RWPE2 (cell line): ENCODE data around the gene PLGRKT.
"Not testable (repeated sequence)": the region's sequence is repeated elsewhere in the genome, so short reads cannot be mapped to it uniquely, and the experiment has no call there.

ENCODE experiments used
- ATAC-seq: fragments of 200-7000 bp; cut with Tn5 transposase; 3 replicates; pipeline ENCODE4 v1.9.1; 2021; ENCODE audit warnings: low read depth
- DNase-seq: peaks from one replicate; pipeline ENCODE4 v3.0.0-alpha.2; 2020; ENCODE audit warnings: low spot score
- H3K27ac ChIP-seq: fragments of 450-650 bp; 2 replicates; pipeline ENCODE4 v1.5.1; 2017; ENCODE audit warnings: mild to moderate bottlenecking; ENCODE audit not compliant: poor library complexity, severe bottlenecking
- H3K27me3 ChIP-seq: fragments of 250-450 bp; sonication (Bioruptor Pico); 2 replicates; pipeline ENCODE4 v1.5.1; 2021; ENCODE audit warnings: mild to moderate bottlenecking, moderate library complexity; ENCODE audit not compliant: insufficient read depth, poor library complexity, severe bottlenecking
- H3K36me3 ChIP-seq: fragments of 250-450 bp; sonication (Bioruptor Pico); 2 replicates; pipeline ENCODE4 v1.5.1; 2020; ENCODE audit warnings: low read depth, mild to moderate bottlenecking, moderate library complexity
- H3K4me1 ChIP-seq: fragments of 250-450 bp; sonication (Bioruptor Pico); 2 replicates; pipeline ENCODE4 v1.5.1; 2021; ENCODE audit warnings: mild to moderate bottlenecking, moderate library complexity; ENCODE audit not compliant: insufficient read depth, poor library complexity, severe bottlenecking
- H3K4me3 ChIP-seq: fragments of 250-450 bp; sonication (Bioruptor Pico); 2 replicates; pipeline ENCODE4 v1.5.1; 2021; ENCODE audit warnings: mild to moderate bottlenecking, moderate library complexity; ENCODE audit not compliant: severe bottlenecking
- H3K9me3 ChIP-seq: fragments of 250-450 bp; sonication (Bioruptor Pico); 2 replicates; pipeline ENCODE4 v1.5.1; 2021; ENCODE audit warnings: mild to moderate bottlenecking, moderate library complexity; ENCODE audit not compliant: severe bottlenecking
- TF ChIP-seq, protein P1 (sequence below): fragments of 450-650 bp; IDR thresholded peaks from one replicate; pipeline ENCODE4 v1.5.1; 2017; ENCODE audit warnings: mild to moderate bottlenecking, moderate library complexity; ENCODE audit not compliant: poor library complexity, severe bottlenecking

The PLGRKT gene

GRCh38 chr9:5482194-5482593 lies 44.5 kb upstream of the PLGRKT start:
- Histone ChIP-seq H3K9me3 (no peaks in the 10 kb centered on the region), H3K4me1 (no peaks in the 10 kb centered on the region), H3K27me3 (no peaks in the 10 kb centered on the region), H3K27ac (no peak overlapping the region), H3K4me3 (no peak overlapping the region), H3K36me3 (no peaks in the 10 kb centered on the region)
- ATAC-seq = no peak
- TF ChIP-seq, protein P1, sequence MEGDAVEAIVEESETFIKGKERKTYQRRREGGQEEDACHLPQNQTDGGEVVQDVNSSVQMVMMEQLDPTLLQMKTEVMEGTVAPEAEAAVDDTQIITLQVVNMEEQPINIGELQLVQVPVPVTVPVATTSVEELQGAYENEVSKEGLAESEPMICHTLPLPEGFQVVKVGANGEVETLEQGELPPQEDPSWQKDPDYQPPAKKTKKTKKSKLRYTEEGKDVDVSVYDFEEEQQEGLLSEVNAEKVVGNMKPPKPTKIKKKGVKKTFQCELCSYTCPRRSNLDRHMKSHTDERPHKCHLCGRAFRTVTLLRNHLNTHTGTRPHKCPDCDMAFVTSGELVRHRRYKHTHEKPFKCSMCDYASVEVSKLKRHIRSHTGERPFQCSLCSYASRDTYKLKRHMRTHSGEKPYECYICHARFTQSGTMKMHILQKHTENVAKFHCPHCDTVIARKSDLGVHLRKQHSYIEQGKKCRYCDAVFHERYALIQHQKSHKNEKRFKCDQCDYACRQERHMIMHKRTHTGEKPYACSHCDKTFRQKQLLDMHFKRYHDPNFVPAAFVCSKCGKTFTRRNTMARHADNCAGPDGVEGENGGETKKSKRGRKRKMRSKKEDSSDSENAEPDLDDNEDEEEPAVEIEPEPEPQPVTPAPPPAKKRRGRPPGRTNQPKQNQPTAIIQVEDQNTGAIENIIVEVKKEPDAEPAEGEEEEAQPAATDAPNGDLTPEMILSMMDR = no peak
- DNase-seq = no peak

DNA sequence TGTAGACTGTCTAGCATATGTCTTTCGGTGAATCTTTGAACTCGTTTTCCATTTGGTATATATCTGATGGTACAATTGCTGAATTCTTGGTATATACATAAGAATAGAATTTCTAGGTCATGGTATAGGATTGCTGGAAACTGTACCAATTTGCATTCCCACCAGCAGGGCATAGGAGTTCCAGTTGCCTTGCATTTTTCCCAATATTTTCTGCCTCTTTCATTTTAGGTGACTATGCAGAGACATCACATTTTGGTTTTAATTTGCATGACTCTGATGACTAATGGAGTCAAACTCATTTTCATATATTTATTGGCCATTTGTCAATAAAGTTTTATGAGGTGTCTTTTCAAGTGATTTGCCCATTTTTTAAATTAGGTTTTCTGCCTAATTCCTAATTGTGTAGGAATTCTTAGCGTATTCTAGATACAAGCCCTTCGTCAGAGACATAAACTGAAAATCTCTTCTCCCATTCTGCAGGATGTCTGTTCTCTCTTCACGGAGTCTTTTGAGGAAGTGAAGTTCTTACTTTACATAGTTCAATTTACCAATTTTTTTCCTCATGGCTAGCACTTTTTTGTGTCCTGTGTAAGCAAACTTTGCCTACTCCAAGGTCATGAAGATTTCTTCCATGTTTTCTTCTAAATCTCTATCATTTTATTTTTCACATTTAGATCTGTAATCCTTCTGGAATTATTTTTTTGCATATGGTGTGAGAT lies 43.8 kb upstream of the PLGRKT start:
- H3K27ac ChIP-seq = no peak overlapping the region
- no peak overlapping the region for H3K4me3 ChIP-seq
- no peaks in the 10 kb centered on the region for H3K27me3 ChIP-seq
- no peaks in the 10 kb centered on the region for H3K36me3 ChIP-seq
- DNase-seq (no peak), ATAC-seq (no peak; the same call in 2 of the 3 replicates)
- H3K9me3 ChIP-seq = no peaks in the 10 kb centered on the region
- H3K4me1 ChIP-seq = no peaks in the 10 kb centered on the region
- TF ChIP-seq, protein P1 = peak; percentile 7

GRCh38 chr9:5480919-5481318 lies 43.2 kb upstream of the PLGRKT start:
- DNase-seq (no peak), ATAC-seq (no peak)
- no peaks in the 10 kb centered on the region for H3K9me3 ChIP-seq
- H3K36me3 ChIP-seq = no peaks in the 10 kb centered on the region
- no peak overlapping the region for H3K27ac ChIP-seq
- TF ChIP-seq, protein P1 = no peak
- no peaks in the 10 kb centered on the region for H3K4me1 ChIP-seq
- H3K4me3 ChIP-seq = no peak overlapping the region
- H3K27me3 ChIP-seq = no peaks in the 10 kb centered on the region

GRCh38 chr9:5479994-5480694 lies 42.4 kb upstream of the PLGRKT start:
- no peaks in the 10 kb centered on the region for H3K36me3 ChIP-seq
- no peak overlapping the region for H3K4me3 ChIP-seq
- no peaks in the 10 kb centered on the region for H3K4me1 ChIP-seq
- no peaks in the 10 kb centered on the region for H3K27me3 ChIP-seq
- TF ChIP-seq, protein P1 = no peak
- no peak overlapping the region for H3K27ac ChIP-seq
- H3K9me3 ChIP-seq = no peaks in the 10 kb centered on the region
- DNase-seq (no peak), ATAC-seq (no peak)

DNA sequence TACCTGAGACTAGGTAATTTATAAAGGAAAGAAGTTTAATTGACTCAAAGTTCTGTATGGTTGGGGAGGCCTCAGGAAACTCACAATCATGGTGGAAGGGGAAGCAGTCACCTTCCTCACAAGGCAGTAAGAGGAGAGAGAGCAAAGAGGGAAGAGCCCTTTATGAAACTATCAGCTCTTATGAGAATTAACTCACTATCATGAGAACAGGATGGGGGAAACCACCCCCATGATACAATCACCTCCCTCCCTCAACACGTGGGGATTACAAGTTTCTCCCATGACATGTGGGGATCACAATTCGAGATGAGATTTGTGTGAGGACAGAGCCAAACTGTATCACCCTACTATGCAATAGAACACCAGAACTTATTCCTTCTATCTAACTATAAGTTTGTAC lies 40.5 kb upstream of the PLGRKT start:
- TF ChIP-seq, protein P1 = no peak
- no peak overlapping the region for H3K27ac ChIP-seq
- no peak for DNase-seq
- no peaks in the 10 kb centered on the region for H3K36me3 ChIP-seq
- H3K27me3 ChIP-seq = no peaks in the 10 kb centered on the region
- H3K4me1 ChIP-seq = no peaks in the 10 kb centered on the region
- no peaks in the 10 kb centered on the region for H3K9me3 ChIP-seq
- H3K4me3 ChIP-seq = no peak overlapping the region
- no peak for ATAC-seq

GRCh38 chr9:5475611-5476010 lies 37.9 kb upstream of the PLGRKT start:
- ATAC-seq, DNase-seq, H3K36me3 ChIP-seq, H3K27me3 ChIP-seq, H3K9me3 ChIP-seq, H3K4me3 ChIP-seq, H3K4me1 ChIP-seq, H3K27ac ChIP-seq: not testable (repeated sequence)
